Neuron (in vitro differentiated cells): ENCODE measurements around the gene TPM4.

Experiments
- H2AFZ ChIP-seq: one replicate; pipeline ENCODE4 v1.6.1; 2013; ENCODE audit warnings: low read depth, mild to moderate bottlenecking, inconsistent platforms, low read length, moderate library complexity
- H3K27me3 ChIP-seq: one replicate; pipeline ENCODE4 v1.6.1; 2013; ENCODE audit warnings: low read length; ENCODE audit not compliant: insufficient read depth
- H3K36me3 ChIP-seq: one replicate; pipeline ENCODE4 v1.6.1; 2013; ENCODE audit warnings: low read length; ENCODE audit not compliant: insufficient read depth
- H3K4me1 ChIP-seq: one replicate; pipeline ENCODE4 v1.6.1; 2013; ENCODE audit warnings: low read length; ENCODE audit not compliant: insufficient read depth
- H3K4me3 ChIP-seq: 2 replicates; pipeline ENCODE4 v1.5.1; 2013; ENCODE audit warnings: mild to moderate bottlenecking, low read length, moderate library complexity
- H3K9me3 ChIP-seq: one replicate; pipeline ENCODE4 v1.6.1; 2013; ENCODE audit warnings: low read length

TPM4 gene

DNA sequence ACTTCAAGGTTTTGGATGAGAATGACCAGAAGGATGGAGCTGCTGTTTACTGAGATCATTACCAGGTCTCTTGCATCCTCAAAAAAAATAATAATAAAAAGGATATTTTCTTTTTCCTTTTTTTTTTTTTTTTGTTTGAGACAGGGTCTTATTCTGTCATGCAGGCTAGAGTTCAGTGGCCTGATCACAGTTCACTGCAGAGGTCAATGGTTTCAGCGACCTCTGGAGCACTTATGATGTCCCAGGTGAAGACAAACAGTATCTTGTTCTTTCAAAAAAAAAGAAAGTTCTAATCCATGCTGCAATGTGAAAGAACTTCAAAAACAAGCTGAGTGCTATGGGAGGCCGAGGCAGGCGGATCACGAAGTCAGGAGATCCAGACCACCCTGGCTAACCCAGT, 30.4 kb upstream of the TPM4 start:
- Histone ChIP-seq H3K4me3 (no peak overlapping the region), H3K36me3 (no peaks in the 10 kb centered on the region), H3K27me3 (no peaks in the 10 kb centered on the region), H2AFZ (no peak overlapping the region), H3K4me1 (no peaks in the 10 kb centered on the region), H3K9me3 (no peaks in the 10 kb centered on the region)

GRCh38 chr19:16048583-16048982, 27.7 kb upstream of the TPM4 start:
- H3K4me1 ChIP-seq = no peaks in the 10 kb centered on the region
- no peaks in the 10 kb centered on the region for H3K9me3 ChIP-seq
- H3K4me3 ChIP-seq = no peak overlapping the region
- H3K36me3 ChIP-seq = no peaks in the 10 kb centered on the region
- H3K27me3 ChIP-seq = no peaks in the 10 kb centered on the region
- no peak overlapping the region for H2AFZ ChIP-seq

DNA sequence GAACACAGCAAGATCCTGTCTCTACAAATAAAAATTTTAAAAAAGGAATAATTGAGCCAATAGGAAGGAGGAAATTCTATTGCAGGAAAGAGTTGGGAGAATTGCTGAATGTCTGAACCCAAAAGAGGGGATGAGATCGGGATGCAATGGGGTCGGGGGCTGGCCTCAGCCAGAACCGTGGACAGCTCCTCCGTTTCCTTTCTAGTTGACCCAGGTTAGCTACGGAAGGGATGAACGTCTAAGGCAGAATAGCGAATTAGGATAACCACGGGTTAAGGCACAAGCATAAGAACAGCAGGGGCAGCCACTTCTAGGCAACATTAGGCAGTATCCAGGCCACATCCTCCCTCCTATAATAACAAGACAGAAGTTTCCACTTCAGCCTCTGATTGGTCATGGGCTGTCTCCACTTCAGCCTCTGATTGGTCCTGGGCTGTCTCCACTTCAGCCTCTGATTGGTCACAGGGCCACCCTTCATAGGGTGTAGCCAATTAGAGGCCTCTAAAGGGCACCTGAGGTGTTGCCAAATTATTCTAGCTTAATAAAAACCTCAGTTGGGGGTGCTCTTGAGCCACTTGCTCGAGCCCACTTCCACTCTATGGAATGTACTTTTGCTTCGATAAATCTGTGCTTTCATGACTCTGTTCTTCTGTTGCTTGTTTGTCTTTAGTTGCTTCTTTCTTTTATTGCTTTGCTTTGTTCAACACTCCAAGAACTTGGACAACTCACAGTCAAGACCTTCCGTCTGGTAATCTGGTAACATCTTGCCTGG, 24.9 kb upstream of the TPM4 start:
- H3K4me3 ChIP-seq = no peak overlapping the region
- H2AFZ ChIP-seq = no peak overlapping the region
- H3K4me1 ChIP-seq = no peaks in the 10 kb centered on the region
- H3K27me3 ChIP-seq = no peaks in the 10 kb centered on the region
- H3K9me3 ChIP-seq = no peaks in the 10 kb centered on the region
- H3K36me3 ChIP-seq = no peaks in the 10 kb centered on the region

DNA sequence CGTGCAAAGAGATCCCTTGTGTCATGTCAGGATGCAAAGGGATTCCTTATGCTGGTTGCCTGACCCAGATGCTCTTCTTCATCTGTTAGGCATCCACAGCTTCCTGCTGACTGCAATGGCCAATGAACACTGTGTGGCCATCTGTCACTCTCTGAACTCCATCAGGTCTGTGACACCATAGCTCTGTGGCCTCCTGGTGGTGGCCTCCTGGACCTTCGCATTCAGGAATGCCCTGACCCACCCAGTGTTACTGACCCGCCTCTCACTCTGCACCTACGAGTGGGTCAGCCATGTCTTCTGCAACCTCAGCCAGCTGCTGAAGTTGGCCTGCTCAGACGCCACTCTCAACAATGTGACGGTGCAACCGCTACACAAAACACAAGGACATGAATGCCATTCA, 23.9 kb upstream of the TPM4 start:
- Histone ChIP-seq H3K4me1 (no peaks in the 10 kb centered on the region), H3K36me3 (no peaks in the 10 kb centered on the region), H3K9me3 (no peaks in the 10 kb centered on the region), H3K4me3 (no peak overlapping the region), H2AFZ (no peak overlapping the region), H3K27me3 (no peaks in the 10 kb centered on the region)

DNA sequence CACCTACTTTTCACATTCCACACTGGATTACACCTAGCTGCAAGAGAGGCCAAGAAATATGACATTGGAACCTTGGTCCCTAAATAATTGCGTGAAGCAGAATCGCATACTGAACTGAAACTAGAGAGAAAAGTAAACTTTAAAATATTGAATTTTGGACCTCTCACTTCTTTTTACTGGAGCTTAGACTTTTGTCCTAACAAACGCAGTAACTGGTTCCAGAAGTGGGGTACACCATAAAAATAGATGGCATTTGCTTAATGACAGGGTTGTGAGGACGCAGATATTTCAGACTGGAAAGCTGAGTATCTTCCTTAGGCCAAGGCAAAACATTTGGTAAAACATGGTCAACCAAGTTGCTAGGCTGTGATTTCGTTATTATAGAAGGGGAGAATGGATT, 19.2 kb upstream of the TPM4 start:
- Histone ChIP-seq H3K36me3 (no peaks in the 10 kb centered on the region), H2AFZ (no peak overlapping the region), H3K9me3 (no peaks in the 10 kb centered on the region), H3K4me3 (no peak overlapping the region), H3K4me1 (no peaks in the 10 kb centered on the region), H3K27me3 (no peaks in the 10 kb centered on the region)

- Histone ChIP-seq H3K36me3 (no peaks in the 10 kb centered on the region), H3K4me1 (peaks cover 1% of the 10 kb centered on the region), H2AFZ (no peak overlapping the region), H3K27me3 (no peaks in the 10 kb centered on the region), H3K9me3 (no peaks in the 10 kb centered on the region), H3K4me3 (no peak overlapping the region)
Measured at GRCh38 chr19:16060294-16060693, 16.0 kb upstream of the TPM4 start.

GRCh38 chr19:16061943-16062342, 14.4 kb upstream of the TPM4 start:
- Histone ChIP-seq H3K27me3 (no peaks in the 10 kb centered on the region), H2AFZ (no peak overlapping the region), H3K36me3 (no peaks in the 10 kb centered on the region), H3K4me3 (no peak overlapping the region), H3K9me3 (no peaks in the 10 kb centered on the region), H3K4me1 (peaks cover 12% of the 10 kb centered on the region)

GRCh38 chr19:16062789-16063188, 13.5 kb upstream of the TPM4 start:
- peaks cover 12% of the 10 kb centered on the region for H3K4me1 ChIP-seq
- H3K4me3 ChIP-seq = no peak overlapping the region
- H3K36me3 ChIP-seq = no peaks in the 10 kb centered on the region
- no peaks in the 10 kb centered on the region for H3K9me3 ChIP-seq
- H2AFZ ChIP-seq = no peak overlapping the region
- H3K27me3 ChIP-seq = no peaks in the 10 kb centered on the region

GRCh38 chr19:16064209-16064889, 11.9 kb upstream of the TPM4 start:
- Histone ChIP-seq H3K4me3 (no peak overlapping the region), H3K9me3 (no peaks in the 10 kb centered on the region), H3K4me1 (peaks cover 12% of the 10 kb centered on the region), H3K27me3 (no peaks in the 10 kb centered on the region), H2AFZ (no peak overlapping the region), H3K36me3 (no peaks in the 10 kb centered on the region)

DNA sequence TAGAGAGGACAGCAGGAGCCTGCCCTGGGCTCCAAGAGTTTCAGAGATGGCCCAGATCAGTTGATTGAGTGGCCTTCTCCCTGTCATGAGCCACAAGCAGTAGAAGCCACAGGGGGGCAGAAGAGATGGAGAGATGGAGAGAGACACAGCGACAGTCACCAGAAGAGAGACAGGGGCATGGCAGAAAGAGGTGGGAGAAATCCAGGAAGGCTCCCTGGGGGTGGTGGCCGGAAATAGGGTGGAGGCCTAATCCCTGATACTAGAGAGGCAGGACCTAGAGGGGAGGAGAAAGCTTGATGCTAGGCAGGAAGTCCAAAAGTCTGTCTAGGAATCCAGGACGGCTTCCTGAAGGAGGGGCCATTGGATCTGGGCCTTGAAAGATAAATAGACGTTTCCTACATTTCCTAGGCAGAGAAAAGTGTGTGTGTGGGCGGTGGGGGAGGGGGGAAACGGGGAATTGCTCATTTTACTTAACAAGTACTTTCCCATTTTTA, 9.6 kb upstream of the TPM4 start:
- Histone ChIP-seq H3K36me3 (no peaks in the 10 kb centered on the region), H2AFZ (no peak overlapping the region), H3K9me3 (no peaks in the 10 kb centered on the region), H3K27me3 (no peaks in the 10 kb centered on the region), H3K4me1 (peaks cover 12% of the 10 kb centered on the region), H3K4me3 (no peak overlapping the region)

DNA sequence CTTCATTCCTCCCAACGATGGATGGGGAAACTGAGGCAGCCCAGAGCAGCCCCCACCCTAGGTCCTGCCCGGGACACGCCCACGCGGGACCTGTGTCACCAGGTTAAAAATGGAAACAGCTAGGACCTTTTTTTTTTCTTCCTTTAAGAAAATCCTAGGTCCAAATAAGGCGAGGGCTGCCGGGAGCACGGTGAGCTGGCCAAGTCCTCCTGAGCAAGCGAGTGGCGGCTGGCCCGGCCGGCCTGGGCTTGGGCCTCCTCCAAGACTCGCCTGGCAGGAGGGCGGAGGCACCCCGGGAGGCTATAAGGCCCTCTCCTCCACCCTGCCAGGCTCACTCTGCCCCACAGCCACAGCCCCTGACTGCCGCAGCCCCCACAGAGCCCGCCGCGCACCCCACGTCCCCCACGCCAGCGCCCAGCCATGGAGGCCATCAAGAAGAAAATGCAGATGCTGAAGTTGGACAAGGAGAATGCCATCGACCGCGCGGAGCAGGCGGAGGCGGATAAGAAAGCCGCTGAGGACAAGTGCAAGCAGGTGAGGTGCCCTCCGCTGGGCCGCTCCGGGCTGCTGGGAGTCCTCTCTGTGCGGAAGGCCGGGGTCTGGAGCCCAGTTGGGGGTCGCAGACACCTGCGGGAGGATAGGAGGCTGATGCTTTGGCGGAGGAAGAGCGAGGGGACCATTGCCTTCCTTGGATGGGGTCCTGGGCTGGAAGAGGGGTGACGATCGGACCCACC, 8.9 kb upstream of the TPM4 start:
- no peak overlapping the region for H2AFZ ChIP-seq
- no peak overlapping the region for H3K4me3 ChIP-seq
- H3K27me3 ChIP-seq = no peaks in the 10 kb centered on the region
- H3K36me3 ChIP-seq = no peaks in the 10 kb centered on the region
- peaks cover 12% of the 10 kb centered on the region for H3K4me1 ChIP-seq
- no peaks in the 10 kb centered on the region for H3K9me3 ChIP-seq

DNA sequence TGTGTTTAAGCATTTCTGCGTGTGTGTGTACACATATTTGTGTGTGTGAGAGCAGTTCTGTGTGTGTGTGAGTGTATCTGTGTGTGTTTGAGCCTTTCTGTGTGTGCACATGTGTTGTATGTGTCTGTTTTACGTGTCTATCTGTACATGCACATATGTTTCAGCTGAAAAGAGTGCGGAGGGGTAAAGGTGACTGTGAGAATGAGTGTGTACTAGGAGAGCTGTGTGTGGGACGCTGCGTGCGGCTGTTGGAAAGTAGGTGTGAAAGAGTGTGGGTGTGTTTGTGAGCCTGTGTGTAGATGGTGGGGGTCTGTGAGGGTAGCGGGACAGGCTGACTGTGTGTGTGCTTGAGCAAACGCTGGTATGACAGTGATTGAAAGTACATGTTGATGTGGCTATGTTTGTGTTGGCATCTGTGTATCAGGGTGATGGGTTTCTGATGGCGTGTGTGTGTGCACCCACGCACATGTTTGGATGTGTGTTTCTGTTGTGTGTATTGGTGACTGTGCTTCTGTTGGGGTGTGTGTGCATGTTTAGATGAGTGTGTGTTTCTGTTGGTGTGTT, 7.5 kb upstream of the TPM4 start:
- Histone ChIP-seq H3K9me3 (no peaks in the 10 kb centered on the region), H2AFZ (no peak overlapping the region), H3K36me3 (no peaks in the 10 kb centered on the region), H3K27me3 (no peaks in the 10 kb centered on the region), H3K4me3 (no peak overlapping the region), H3K4me1 (peaks cover 12% of the 10 kb centered on the region)

DNA sequence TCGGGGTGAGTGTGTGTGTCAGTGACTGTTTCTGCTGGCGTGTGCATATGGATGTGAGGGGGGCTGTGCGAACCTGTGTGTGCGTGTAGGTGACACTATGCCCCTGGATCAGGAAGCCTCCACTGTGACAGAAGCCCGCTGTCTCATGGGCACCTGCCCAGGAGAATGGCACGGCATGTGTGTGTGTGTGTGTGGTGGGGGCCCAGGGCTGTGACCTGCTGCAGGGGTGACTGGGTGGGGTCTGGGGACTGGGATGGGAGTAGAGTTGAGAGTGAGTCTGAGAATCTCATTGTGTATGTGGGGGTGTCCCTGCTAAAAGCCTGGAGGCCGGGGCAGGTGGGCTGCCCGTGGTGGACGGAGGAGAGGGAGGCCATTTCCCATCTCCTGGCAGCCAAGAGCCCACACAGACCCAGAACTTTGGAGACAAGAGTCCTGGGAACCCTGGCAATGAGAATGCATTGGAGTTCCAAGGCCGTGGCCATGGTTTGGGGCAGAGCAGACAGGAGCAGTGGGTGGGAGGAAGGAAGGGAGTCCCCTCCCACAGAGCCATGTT, 6.4 kb upstream of the TPM4 start:
- H3K4me3 ChIP-seq = no peak overlapping the region

More for the DNA sequence above, 6.4 kb upstream of the TPM4 start:
- Histone ChIP-seq H2AFZ (no peak overlapping the region), H3K27me3 (no peaks in the 10 kb centered on the region), H3K36me3 (no peaks in the 10 kb centered on the region), H3K9me3 (no peaks in the 10 kb centered on the region), H3K4me1 (peaks cover 12% of the 10 kb centered on the region)
